ENCODE data around the gene GAPVD1.

GAPVD1 gene

DNA sequence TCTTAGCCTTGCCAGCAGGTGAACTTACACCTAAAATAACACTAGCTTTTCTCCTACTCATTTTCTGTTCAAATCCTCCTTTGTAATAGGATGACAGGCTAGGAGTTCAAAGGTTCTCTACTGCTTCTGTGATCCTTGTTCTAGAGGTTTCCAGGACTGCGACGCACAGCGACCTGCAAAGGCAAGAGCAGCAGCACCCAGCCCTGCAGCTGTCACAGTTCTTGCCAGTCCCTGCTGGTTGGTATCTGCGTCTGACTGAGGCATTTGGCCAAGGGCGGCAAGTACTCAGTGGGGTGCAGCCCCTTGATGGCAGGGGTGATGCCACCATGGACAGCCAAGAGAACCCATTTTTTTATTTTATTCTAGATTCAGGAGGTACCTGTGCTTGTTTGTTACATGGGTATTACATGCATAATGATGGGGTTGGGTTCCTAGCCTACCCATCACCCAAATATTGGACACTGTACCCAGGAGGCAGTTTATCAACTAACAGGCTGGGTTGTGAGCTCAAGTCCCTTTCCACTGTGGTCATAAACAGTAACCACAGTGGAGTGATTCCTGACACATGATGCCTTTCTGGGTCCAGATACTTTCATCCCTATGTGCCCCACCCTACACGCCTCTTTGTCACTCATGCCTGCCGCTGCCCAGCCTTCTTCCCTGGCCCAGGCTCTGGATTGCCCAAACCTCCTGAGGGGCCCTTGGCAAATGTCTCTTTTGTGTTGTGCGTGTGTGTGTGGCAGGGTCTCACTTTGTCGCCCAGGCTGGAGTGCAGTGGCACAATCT, 111.0 kb downstream of the GAPVD1 start:
- H3K27ac ChIP-seq, result no peak overlapping the region
- TF ChIP-seq, protein P1, sequence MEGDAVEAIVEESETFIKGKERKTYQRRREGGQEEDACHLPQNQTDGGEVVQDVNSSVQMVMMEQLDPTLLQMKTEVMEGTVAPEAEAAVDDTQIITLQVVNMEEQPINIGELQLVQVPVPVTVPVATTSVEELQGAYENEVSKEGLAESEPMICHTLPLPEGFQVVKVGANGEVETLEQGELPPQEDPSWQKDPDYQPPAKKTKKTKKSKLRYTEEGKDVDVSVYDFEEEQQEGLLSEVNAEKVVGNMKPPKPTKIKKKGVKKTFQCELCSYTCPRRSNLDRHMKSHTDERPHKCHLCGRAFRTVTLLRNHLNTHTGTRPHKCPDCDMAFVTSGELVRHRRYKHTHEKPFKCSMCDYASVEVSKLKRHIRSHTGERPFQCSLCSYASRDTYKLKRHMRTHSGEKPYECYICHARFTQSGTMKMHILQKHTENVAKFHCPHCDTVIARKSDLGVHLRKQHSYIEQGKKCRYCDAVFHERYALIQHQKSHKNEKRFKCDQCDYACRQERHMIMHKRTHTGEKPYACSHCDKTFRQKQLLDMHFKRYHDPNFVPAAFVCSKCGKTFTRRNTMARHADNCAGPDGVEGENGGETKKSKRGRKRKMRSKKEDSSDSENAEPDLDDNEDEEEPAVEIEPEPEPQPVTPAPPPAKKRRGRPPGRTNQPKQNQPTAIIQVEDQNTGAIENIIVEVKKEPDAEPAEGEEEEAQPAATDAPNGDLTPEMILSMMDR (conservative IDR thresholded peaks at IDR 0.05), result no peak

DNA sequence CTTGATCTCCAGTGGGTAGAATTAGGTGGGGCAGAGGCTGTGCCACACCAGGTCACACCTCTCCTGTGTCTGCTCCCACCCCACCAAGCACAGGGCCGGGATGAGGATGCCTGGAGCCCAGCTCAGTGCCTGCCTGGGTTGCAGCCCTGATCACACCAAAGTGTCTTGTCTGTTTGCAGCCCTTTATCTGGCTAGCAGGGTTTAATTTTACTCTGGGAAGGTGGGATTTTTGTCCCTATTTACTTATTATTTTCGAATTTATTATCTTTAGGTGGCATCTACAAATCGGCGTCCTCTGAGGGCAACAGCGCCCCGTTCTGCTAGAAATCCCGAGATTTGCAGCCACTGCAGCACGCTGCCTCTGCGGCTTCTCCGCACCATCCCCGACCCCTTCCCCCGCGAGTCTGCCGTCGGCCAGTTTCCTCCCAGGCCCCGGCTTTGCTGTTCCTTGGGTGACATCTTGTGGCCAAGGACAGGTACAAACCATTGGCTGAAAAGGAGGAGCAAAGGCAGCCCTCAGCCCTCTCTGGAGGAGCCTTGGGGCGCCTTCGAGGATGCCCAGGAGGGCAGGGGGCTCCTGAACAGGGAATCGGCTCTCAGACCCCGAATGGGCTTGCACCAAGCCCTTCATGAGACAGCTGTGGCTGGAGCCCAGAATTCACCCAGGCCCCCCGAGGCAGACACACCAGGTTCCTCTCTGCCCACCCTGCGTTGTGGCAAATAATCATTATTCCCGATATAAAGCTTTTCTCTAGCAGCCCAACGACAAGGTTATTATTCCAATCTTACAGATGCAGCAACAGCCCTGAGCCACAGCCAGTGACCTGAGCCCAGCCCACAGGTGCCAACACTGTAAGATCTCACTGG, 113.0 kb downstream of the GAPVD1 start:
- no peak for TF ChIP-seq ZFX (IDR thresholded peaks at IDR 0.05)
- TF ChIP-seq, protein P1 (conservative IDR thresholded peaks at IDR 0.05), result peak; percentile 89
- no peak overlapping the region; the same call in 1 of the 2 replicates for H3K27ac ChIP-seq

DNA sequence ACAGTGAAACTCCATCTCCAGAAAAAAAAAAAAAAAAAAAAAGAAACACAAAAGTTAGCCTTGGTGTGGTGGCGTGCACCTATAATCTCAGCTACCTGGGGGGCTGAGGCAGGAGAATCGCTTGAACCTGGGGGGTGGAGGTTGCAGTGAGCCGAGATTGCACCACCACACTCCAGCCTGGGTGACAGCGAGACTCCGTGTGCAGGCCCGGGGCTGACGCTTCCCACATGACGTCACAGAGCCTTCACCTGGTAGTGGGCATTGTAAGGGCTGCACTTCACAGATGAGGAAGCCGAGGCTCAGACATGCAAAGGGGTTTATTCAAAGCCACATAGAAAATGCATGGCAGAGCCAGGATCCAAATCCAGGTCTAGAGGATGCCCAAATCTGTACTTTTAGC, 114.2 kb downstream of the GAPVD1 start:
- no peak for TF ChIP-seq ZFX (IDR thresholded peaks at IDR 0.05)
- TF ChIP-seq, protein P1 (conservative IDR thresholded peaks at IDR 0.05), result no peak
- H3K27ac ChIP-seq, result no peak overlapping the region

DNA sequence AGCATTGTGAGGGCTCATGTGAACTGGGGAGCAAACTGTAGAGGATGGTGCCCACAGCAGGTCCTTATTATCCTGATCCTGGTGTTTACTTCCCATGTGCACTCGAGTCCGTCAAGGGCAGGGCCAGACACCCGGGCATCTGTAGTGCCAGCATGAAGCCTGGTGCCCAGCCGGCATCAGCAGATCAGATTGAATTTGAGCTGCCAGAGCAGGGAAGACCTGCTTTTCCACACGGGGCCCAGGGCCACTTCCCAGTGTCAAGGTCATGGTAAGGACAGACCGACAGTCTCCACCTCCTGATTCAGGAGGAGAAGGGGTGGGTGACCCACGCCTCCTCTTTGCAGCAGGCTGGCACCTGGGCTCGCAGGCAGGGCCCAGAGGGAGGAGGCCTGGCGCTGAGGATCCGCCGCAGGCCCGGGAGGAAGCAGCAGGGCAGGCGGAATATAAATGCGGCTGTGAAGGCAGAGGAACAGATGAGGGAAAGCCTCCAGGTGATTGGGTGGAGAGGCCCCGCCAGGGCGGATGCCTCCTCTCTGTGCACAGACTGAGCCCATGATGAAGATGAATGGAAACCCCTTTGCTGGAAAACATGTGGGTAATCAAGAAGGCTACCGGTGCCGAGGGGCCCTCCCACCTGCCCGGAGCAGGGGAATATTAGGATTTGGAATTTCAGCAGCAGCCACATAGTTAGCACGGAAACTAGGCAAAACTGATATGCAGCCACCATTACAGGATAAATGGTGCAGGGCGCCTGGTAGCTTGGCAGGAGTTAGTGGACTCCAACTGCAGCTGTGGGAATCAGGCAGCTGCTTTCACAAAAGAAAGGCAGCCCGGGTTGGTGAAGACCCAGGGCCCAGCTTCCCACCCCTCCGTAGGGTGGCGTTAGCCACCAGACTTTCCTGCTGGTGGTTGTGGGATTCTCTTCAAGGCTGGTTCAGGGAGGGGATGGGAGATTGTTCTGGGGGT, 114.9 kb downstream of the GAPVD1 start:
- no peak overlapping the region for H3K27ac ChIP-seq
- TF ChIP-seq, protein P1 (conservative IDR thresholded peaks at IDR 0.05), result no peak
- no peak for TF ChIP-seq ZFX (IDR thresholded peaks at IDR 0.05)

DNA sequence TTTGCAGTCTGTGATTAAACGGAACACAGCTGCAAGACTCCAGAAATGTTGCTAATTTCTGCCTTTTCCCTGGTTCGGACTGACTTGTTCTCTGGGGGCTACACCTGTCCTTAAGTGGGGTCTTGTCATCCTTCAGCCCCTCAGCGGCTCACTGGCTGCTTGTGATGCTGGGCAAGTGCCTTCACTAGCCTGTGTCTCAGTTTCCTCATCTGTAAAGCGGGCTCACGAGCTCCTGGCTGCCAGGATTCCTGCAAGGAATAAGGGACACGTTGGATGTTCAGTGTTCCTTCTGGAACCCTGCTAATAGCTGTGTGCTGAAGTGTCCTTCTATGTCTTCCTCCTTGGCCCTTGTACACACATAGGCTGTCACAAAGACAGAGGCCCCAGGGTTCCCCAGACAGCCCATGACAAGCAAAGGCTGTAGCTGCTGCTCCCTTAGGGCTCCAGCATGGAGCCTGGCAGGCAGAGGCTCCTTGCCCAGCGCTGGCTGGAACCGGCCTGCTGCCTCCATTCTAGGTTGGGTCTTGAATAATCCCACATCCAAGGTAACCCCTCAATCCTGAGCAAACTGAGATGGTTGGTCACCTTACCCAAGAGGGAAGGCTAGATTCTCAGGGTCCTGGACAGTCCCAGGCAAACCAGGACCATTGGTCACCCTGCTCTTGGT, 116.1 kb downstream of the GAPVD1 start:
- TF ChIP-seq ZFX (IDR thresholded peaks at IDR 0.05), result no peak
- TF ChIP-seq, protein P1 (conservative IDR thresholded peaks at IDR 0.05), result no peak

DNA sequence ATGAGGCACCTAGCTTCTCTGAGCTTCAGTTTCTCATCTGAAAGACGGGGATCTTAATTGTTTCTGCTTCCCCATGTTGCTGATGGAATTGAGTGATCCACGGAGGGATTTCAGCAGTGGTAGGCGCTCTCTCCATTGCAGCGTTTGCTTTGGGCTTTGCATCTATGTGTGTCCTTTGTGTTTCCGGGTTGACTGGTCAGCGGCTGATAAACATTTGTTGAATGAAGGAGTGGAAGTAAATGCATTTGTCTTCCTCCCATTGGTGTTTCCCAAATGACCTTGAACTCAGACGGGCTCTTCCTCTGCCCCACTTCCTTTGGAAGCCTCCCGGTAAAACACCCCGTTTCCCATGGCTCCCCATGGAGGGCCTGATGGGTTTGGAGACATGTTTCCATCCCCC, 117.2 kb downstream of the GAPVD1 start:
- H3K27ac ChIP-seq, result no peak overlapping the region
- TF ChIP-seq, protein P1 (conservative IDR thresholded peaks at IDR 0.05), result no peak
- TF ChIP-seq ZFX (IDR thresholded peaks at IDR 0.05), result no peak

More for the DNA sequence above, 116.1 kb downstream of the GAPVD1 start:
- H3K27ac ChIP-seq, result no peak overlapping the region
